Stimulated activated CD4-positive, alpha-beta T cell treated with anti-CD3 and anti-CD28 coated beads, Interleukin-12 subunit alpha, Interleukin-12 subunit beta, amount 100 ng/mL, for 24 hours (primary cell): ENCODE results near the gene MACC1.

Experiments
- DNase-seq, 2 experiments: peaks; one replicate each; pipeline ENCODE4 v3.0.0-alpha.2; 2020; ENCODE audit warnings: low read depth in 2 of 2

The MACC1 gene

GRCh38 chr7:20176578-20177242 lies 40.5 kb downstream of the MACC1 start:
- DNase-seq = no peak

DNA sequence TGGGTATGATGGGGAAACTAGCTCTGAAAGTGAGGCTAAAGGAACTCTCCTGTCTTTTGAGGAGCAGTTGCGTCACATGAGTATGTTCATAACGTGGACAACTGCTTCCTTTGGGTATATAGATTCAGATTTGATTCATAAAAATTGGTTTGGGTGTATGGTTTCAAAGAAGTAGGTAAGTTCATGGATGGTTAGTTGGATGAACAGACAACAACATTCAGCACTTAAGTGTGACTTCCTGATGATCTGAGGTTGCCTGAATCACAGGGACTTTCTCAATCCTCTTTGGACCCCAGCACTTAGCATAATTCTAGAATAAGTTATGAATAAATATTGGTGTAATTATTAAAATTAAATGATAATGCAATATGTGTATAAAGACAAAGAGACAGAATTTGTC lies 43.4 kb downstream of the MACC1 start:
- DNase-seq = no peak

DNA sequence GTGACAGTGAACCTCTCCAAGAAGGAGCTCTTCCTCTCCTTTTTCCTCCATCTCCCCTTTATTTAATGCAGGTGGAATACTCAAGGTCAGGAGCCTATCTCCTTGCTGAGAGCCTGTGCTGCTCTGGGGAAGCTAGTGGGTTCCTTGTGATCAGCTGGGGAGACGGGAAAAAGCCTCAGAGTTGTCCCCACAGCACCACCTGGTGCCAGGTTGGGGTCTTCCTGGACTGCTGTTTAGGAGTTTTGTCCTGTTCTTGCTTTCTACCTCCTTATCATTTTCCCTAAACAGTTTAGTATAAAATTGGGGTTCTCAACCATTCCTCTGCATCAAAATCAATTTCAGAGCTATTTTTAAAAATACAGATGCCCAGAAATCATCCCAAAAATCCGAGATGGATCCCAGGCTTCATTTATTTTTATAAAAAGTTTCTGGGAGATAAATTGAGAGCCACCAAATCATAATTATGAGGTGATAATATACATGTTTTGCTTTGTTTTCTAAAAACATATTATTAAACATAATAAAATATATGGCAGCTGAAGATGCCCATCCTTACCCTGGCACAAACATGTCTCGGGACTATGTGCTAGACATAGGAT lies 44.3 kb downstream of the MACC1 start:
- DNase-seq = no peak

DNA sequence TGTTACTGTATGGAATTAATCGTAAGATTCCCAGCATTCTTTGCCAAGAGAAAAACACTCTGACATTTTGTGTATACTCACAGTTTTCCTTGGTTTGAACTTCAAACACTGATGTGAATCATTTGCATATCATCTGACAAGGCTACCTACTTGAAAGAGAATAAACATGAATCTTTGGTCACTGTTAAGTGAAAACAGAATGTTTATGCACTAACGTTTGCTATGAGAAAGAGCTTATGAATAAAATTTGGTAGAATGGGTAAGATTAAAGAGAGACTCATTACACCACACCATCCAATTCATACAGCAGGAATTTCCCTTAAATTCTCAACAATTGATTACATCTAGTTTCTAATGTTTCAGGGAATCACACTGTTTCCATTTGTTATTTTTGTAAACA lies 46.6 kb downstream of the MACC1 start:
- DNase-seq = no peak

- DNase-seq = no peak
Observed at GRCh38 chr7:20165146-20165510, 52.1 kb downstream of the MACC1 start.

DNA sequence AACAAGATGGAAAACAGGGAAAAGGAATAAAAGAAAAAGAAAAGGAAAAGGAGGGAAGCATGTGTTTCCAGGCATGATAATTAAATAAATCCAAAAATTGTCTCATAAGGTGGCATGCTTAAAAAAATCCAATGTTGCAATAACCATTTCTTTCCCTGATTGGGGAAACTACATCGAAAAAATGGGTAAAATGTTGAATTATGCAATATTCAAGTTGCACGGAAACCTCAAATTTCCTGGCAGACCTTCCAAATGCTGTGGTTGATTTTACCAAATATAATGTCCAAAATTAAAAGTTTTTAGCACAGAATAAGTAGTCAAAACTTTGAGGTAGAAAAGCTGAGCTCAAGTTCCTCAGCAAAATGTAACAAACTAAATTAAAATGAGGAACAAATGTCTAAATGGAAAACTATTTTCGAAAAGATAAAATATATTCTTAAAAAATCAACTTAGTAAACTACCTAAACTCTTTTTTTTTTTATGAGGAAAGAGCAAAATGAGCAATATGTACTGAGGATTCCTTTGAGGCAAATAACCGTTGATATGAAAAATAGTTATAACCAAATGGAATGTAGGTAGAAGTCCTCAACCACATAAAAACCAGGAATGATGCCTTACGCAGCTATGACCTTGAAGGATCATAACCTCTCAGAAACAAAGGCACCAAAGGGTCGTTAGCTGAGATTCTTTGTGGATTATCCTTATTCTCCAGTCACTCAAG lies 52.6 kb downstream of the MACC1 start:
- DNase-seq = no peak

GRCh38 chr7:20162665-20163064 lies 54.5 kb downstream of the MACC1 start:
- no peak for DNase-seq

DNA sequence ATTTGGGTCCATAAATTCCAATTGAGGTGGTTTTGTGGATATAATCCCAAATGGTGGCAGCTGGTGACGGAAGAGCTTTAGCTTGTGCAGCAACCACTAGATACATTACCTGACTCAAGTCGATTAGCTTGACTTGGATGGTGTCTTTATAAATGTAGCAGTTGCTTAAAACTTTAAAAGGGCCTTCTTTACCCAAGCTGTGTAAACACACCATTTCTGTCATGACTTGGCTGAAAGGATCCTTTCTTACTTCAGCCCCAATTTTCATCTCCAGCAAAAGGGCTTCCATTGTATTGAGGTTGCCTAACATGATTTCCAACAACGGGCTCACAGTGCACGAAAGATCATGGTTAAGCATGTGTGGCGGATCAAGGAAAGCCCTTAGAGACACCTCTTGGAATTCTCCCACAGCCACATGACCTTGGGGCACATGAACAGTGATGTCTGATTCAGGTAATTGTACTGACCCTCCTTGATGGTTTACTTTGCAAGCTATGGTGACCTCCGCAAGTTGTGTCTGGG lies 57.9 kb downstream of the MACC1 start:
- no peak for DNase-seq

DNA sequence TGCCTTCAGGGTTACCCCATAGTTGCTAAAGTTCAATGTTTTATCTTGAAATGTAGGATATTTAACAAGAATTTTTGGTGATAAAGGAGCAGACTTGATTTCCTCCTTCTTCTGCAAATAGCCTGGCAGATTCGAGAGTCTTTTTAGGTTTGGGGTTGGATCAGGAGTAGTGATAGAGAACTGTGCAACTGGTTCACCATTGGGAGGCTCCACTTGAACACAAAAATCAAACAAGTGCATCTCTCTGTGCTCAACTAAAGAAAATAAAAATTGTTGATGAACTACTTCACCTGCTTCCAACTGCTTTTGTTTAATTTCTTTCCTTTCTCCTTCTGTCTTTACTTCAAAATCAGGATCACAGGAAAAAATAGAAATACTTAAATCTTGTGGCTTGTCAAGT lies 58.5 kb downstream of the MACC1 start:
- no peak for DNase-seq

DNA sequence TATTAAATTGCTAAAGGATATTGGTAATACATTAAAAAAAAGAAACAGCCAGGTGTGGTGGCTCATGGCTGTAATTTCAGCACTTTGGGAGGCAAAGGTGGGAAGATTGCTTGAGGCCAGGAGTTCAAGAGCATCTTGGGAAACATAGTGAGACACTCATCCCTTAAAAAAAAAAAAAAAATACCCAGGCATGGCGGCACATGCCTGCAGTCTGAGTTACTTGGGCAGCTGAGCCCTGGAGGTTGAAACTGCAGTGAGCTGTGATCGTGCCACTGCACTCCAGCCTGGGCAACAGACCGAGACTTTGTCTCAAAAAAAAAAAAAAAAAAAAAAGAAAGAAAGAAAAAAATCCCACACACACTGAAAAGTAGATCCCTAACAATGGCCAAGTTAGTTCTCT lies 59.7 kb downstream of the MACC1 start:
- DNase-seq = no peak

DNA sequence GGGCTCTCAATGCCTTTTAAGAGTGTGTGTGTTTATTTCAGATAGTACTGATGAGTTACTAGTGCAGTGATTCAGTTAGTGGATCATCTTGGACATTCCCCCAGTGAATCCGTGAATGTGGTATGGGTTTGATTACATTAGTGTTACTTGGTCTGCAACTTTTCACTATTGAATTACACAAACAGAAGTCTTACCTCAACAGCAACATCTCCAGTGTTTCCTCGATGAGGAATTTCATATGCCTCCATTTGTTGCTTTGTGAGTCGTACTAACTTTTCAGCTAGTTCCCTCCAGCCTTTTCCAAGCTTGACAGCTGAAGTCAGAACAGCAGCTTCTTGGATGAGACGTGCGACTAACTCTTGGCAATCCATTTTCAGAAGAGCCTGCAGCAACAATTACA lies 63.2 kb downstream of the MACC1 start:
- DNase-seq = no peak

- no peak for DNase-seq
Observed at GRCh38 chr7:20153567-20153966, 63.6 kb downstream of the MACC1 start.

DNA sequence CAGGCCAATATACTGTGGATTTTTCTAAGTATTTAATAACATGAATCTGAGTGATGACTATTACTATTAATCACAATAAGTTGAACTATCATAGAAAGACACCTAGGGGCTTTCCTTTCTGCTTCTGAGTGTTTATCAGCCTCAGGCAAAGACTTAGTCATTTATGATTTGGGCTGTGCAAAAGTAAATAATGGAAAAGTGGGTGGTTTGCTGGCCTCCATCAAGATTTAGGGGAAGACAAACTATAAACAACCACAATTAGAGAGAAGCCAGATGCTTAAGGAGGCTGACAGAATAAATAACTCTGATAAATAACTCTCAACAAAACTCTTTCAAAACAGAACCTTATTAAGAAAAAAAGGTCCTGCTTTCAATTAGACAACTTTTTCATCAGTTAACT lies 64.7 kb downstream of the MACC1 start:
- DNase-seq = no peak

GRCh38 chr7:20151708-20152456 lies 65.3 kb downstream of the MACC1 start:
- no peak for DNase-seq

GRCh38 chr7:20146451-20146850 lies 70.7 kb downstream of the MACC1 start:
- no peak for DNase-seq

- DNase-seq = no peak
Observed at GRCh38 chr7:20144801-20145200, 72.4 kb downstream of the MACC1 start.

DNA sequence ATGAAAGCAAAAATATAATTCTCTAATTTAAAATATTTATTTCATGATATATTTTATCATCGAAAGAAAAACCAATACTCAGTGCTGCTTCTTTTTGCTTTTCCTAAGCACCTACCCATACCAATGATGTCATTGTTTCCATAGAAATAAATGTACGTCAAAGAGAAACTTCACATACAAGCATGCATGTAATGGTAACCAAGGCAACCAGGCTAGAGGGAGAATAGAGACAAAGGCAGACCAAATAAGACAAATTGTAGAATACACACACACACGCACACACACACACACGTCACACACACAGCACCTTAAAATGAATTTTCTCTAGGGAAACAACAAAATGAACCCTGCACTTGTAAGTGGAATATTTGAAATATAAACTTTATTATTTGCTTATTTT lies 75.5 kb downstream of the MACC1 start:
- no peak for DNase-seq

- no peak for DNase-seq
Observed at GRCh38 chr7:20141002-20141345, 76.2 kb downstream of the MACC1 start.

- no peak for DNase-seq
Observed at GRCh38 chr7:20140291-20141001, 76.7 kb downstream of the MACC1 start.

- no peak for DNase-seq
Observed at GRCh38 chr7:20136647-20137046, 80.5 kb downstream of the MACC1 start.

- DNase-seq = no peak
Observed at GRCh38 chr7:20133803-20134202, 83.4 kb downstream of the MACC1 start.

DNA sequence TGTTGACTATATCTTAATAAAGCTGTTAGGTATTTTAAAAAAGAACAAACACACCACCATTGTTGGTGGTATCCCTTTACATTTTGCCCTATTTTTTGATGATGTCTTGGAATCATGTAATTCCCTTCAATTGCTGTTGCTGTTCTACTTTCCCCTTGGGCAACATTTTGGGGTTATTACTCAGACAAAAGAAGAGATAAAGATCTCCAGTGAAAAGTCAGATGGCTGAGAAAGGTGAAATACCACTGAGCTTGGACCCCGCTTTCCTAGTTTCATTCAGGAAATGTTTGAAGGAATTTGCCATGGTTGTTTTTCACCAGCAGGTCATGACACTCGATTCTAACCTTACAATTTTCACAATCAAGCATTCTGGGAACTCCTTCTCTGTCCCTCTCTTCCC lies 84.6 kb downstream of the MACC1 start:
- DNase-seq = no peak
